ENCODE results near the gene WASF3. TPM values are rescaled to one million over a fixed set of nuclear protein-coding genes. Genes with fewer than 3 reads are reported as not detected.

WASF3 gene
- total RNA-seq, 1 donor from 2014 or later, result 187 TPM

DNA sequence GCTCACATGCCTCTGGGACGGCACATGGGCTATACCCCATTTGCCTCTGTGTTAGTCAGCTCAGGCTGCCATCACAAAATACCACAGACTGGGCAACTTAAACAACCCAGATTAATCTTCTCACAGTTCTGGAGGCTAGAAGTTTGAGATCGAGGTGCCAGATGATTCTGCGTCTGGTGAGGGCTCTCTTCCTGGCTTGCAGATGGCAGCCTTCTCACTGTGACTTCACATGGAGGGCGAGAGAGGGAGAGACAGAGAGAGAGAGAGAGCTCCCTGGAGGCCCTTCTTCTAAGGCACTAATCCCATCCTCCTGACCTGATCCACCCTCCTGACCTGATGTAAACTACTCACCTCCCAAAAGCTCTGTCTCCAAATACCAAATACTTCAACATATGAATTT, 148.1 kb downstream of the WASF3 start:
- no peak for TF ChIP-seq CTCF (IDR thresholded peaks at IDR 0.05; ENCODE audit: unreplicated experiment)
- Mint-ChIP-seq H3K27ac (no peak overlapping the region), H3K4me1 (ENCODE audit: low read depth) (no peaks in the 10 kb centered on the region), H3K36me3 (ENCODE audit: insufficient read depth) (peaks cover 2% of the 10 kb centered on the region), H3K4me3 (ENCODE audit: low read depth) (no peak overlapping the region), H3K9me3 (ENCODE audit: low read depth) (no peaks in the 10 kb centered on the region), H3K27me3 (peaks cover 4% of the 10 kb centered on the region)
- DNase-seq (ENCODE audit: low spot score, unreplicated experiment), result no peak

GRCh38 chr13:26706381-26706780, 148.9 kb downstream of the WASF3 start:
- peaks cover 7% of the 10 kb centered on the region for H3K27me3 Mint-ChIP-seq
- no peak overlapping the region for H3K4me3 Mint-ChIP-seq (ENCODE audit: low read depth)
- TF ChIP-seq CTCF (IDR thresholded peaks at IDR 0.05; ENCODE audit: unreplicated experiment), result peak; percentile 34
- no peaks in the 10 kb centered on the region for H3K9me3 Mint-ChIP-seq (ENCODE audit: low read depth)
- DNase-seq (ENCODE audit: low spot score, unreplicated experiment), result no peak
- no peaks in the 10 kb centered on the region for H3K4me1 Mint-ChIP-seq (ENCODE audit: low read depth)
- no peak overlapping the region for H3K27ac Mint-ChIP-seq
- peaks cover 2% of the 10 kb centered on the region for H3K36me3 Mint-ChIP-seq (ENCODE audit: insufficient read depth)

DNA sequence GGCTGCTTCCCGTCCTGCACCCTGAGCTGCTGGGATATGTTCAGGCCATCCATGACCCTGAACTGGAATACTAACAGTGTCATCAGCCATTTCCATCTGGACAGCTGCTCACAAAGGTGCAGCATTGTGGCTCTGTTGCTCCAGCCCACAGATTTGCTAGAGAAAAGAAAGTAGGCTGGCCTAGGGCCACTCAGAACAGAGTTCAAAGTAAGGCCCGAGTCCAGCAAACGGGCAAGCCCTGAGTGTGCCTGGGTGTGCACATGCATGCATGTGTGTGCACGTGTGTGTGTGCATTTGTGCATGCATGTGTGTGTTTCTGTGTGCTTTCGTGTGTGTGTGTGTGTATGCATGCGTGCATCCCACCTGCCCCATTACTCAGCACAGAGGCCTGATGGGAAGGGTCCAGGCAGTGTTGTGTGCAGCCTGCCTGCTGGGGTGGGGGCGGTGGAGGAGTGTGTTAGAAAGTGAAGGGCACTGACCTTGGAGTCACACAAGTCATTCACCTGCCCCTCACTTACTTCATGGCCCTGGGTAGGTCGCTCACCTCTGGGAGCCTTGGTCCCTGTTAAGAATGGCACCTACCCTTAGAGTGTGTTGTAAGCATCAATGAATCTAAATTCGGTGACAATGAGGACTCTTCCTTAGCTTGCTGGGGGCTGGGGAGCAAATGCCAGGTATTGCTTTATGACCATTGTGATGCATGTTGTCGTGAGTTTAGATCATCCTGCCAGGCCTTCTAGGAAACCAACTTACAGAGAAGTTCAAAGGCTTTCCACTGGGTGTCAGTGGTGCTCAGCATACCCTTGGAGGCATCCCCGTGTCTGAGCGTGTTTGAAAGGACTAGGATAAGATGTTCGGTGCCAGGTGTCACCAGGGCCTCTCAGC, 149.9 kb downstream of the WASF3 start:
- DNase-seq (ENCODE audit: low spot score, unreplicated experiment), result no peak
- no peak overlapping the region for H3K27ac Mint-ChIP-seq
- H3K4me3 Mint-ChIP-seq (ENCODE audit: low read depth), result no peak overlapping the region
- peaks cover 2% of the 10 kb centered on the region for H3K36me3 Mint-ChIP-seq (ENCODE audit: insufficient read depth)
- H3K27me3 Mint-ChIP-seq, result peaks cover 7% of the 10 kb centered on the region
- peaks cover under 1% of the 10 kb centered on the region for H3K9me3 Mint-ChIP-seq (ENCODE audit: low read depth)
- no peaks in the 10 kb centered on the region for H3K4me1 Mint-ChIP-seq (ENCODE audit: low read depth)
- peak; percentile 73 for TF ChIP-seq CTCF (IDR thresholded peaks at IDR 0.05; ENCODE audit: unreplicated experiment)

GRCh38 chr13:26708007-26708297, 150.5 kb downstream of the WASF3 start:
- TF ChIP-seq CTCF (IDR thresholded peaks at IDR 0.05; ENCODE audit: unreplicated experiment), result no peak
- peaks cover 2% of the 10 kb centered on the region for H3K36me3 Mint-ChIP-seq (ENCODE audit: insufficient read depth)

GRCh38 chr13:26709461-26709860, 152.0 kb downstream of the WASF3 start:
- TF ChIP-seq CTCF (IDR thresholded peaks at IDR 0.05; ENCODE audit: unreplicated experiment), result no peak
- Mint-ChIP-seq H3K27me3 (peaks cover 7% of the 10 kb centered on the region), H3K4me1 (ENCODE audit: low read depth) (no peaks in the 10 kb centered on the region), H3K36me3 (ENCODE audit: insufficient read depth) (peaks cover 2% of the 10 kb centered on the region), H3K4me3 (ENCODE audit: low read depth) (no peak overlapping the region), H3K27ac (no peak overlapping the region), H3K9me3 (ENCODE audit: low read depth) (peaks cover 6% of the 10 kb centered on the region)
- no peak for DNase-seq (ENCODE audit: low spot score, unreplicated experiment)

More at GRCh38 chr13:26708007-26708297, 150.5 kb downstream of the WASF3 start:
- no peak overlapping the region for H3K27ac Mint-ChIP-seq
- DNase-seq (ENCODE audit: low spot score, unreplicated experiment), result no peak
- H3K4me3 Mint-ChIP-seq (ENCODE audit: low read depth), result no peak overlapping the region
- H3K27me3 Mint-ChIP-seq, result peaks cover 7% of the 10 kb centered on the region
- H3K4me1 Mint-ChIP-seq (ENCODE audit: low read depth), result no peaks in the 10 kb centered on the region
- peaks cover 6% of the 10 kb centered on the region for H3K9me3 Mint-ChIP-seq (ENCODE audit: low read depth)
